ENCODE measurements around the gene GSN. TPM values are rescaled to one million over a fixed set of nuclear protein-coding genes. Genes with fewer than 3 reads are reported as not detected.

The GSN gene
- total RNA-seq, 1 experiment from 2014 or later, result 278 TPM

- ChIA-PET CTCF (no interaction called here), POLR2A (no interaction called here)
- in situ Hi-C loops (cut with HindIII; ENCODE audit: low pct_unique_long_range_greater_than_20kb, low sequenced_read_pairs), result no loop called here
- peaks cover 48% of the 10 kb centered on the region for H3K4me1 ChIP-seq (ENCODE audit: control insufficient read depth, insufficient read depth, low read length)
- no TSS peak for BruUV-seq (replicated peaks)
- H3K27me3 ChIP-seq (ENCODE audit: control insufficient read depth, insufficient read depth, low read length), result no peaks in the 10 kb centered on the region
- peak overlapping the region; percentile 91 for H3K27ac ChIP-seq (ENCODE audit: low read length)
- intact Hi-C loops (cut with micrococcal nuclease; ENCODE audit: unreplicated experiment), result no loop called here
- no peak overlapping the region for H3K4me3 ChIP-seq (ENCODE audit: low read depth in 2 of 2, low read length in 2 of 2)
- no peak for DNase-seq (ENCODE audit: low read depth, low spot score)
- no peaks in the 10 kb centered on the region for H3K9me3 ChIP-seq (ENCODE audit: control insufficient read depth, insufficient read depth, low read depth, low read length)
- ATAC-seq, result no peak
- H3K36me3 ChIP-seq (ENCODE audit: control insufficient read depth, insufficient read depth, low read length), result no peaks in the 10 kb centered on the region
- TF ChIP-seq CTCF (IDR thresholded peaks at IDR 0.05), result no peak
- no peak for TF ChIP-seq TCF7L2 (IDR thresholded peaks at IDR 0.05; ENCODE audit: low read depth, low read length)
- no peak for TF ChIP-seq SIN3A (IDR thresholded peaks at IDR 0.05; ENCODE audit: borderline replicate concordance, insufficient read depth, low read depth, low read length)
- TF ChIP-seq POLR2AphosphoS5 (IDR thresholded peaks at IDR 0.05; ENCODE audit: low read depth, low read length), result no peak
- TF ChIP-seq REST (IDR thresholded peaks at IDR 0.05; ENCODE audit: insufficient read depth in 1 of 2, low read depth in 2 of 2, low read length in 1 of 2), result no peak
Observed at GRCh38 chr9:121298016-121298538, 30.1 kb downstream of the GSN start.

DNA sequence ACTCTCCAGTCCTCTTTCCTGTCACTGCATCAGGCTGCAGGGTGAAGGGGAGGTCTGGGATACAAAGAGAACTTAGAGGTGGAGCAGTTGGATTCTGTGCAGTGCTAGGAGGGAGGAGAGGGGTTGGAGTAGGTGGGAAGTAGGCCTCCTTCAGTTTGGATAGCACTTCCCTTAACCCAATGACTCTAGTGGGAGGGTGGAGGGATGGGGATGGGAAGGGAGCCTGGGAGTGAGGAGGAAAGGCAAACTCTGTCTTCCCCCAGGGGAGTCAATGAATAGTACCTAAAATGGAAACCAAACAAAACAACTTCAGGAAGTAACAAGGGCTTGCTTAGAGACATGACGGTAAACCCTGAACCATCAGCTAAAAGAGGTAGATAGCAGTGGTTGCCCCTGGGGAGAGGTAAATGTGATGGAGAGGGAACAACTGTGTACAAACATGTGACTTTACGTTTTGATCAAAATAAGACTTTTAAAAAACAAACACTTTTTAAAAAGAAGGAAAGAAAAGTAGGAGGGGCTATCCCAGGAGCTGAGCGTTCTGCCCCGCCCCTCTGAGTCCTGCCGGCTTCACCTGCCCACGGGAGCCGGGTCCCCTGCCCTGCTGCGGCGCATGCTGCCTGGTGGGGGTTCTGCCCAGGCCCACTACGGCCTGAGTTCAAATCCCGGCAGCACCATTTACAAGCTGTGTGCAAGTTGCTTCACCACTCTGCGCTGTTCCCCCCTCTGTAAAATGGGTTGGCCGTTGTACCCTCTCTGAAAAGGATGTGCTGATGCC, 30.9 kb downstream of the GSN start:
- in situ Hi-C loops (cut with HindIII; ENCODE audit: low pct_unique_long_range_greater_than_20kb, low sequenced_read_pairs), result no loop called here
- intact Hi-C loops (cut with micrococcal nuclease; ENCODE audit: unreplicated experiment), result no loop called here
- no peak for DNase-seq (ENCODE audit: low read depth, low spot score)
- Histone ChIP-seq H3K4me1 (ENCODE audit: control insufficient read depth, insufficient read depth, low read length) (peaks cover 48% of the 10 kb centered on the region), H3K9me3 (ENCODE audit: control insufficient read depth, insufficient read depth, low read depth, low read length) (no peaks in the 10 kb centered on the region), H3K36me3 (ENCODE audit: control insufficient read depth, insufficient read depth, low read length) (no peaks in the 10 kb centered on the region), H3K4me3 (ENCODE audit: low read depth in 2 of 2, low read length in 2 of 2) (peak overlapping the region; percentile 43 to 62), H3K27ac (ENCODE audit: low read length) (peak overlapping the region; percentile 91), H3K27me3 (ENCODE audit: control insufficient read depth, insufficient read depth, low read length) (no peaks in the 10 kb centered on the region)
- ChIA-PET POLR2A (no interaction called here), CTCF (interaction anchor here (1.3 kb wide), 1 partner anchor 21 kb away, joined by 4 read pairs; no protein-coding TSS in a partner anchor)
- peak; percentile 69 for ATAC-seq
- BruUV-seq (replicated peaks), result no TSS peak
- no peak for TF ChIP-seq TCF7L2 (IDR thresholded peaks at IDR 0.05; ENCODE audit: low read depth, low read length)
- TF ChIP-seq CTCF (IDR thresholded peaks at IDR 0.05), result no peak
